ENCODE data around the gene LRMDA.

LRMDA gene

GRCh38 chr10:75939541-75939940 is 508.1 kb downstream of the LRMDA start:
- DNase-seq, result no peak

- no peak for DNase-seq
Measured at GRCh38 chr10:75940742-75941141, 509.3 kb downstream of the LRMDA start.

GRCh38 chr10:75941223-75941801 is 509.9 kb downstream of the LRMDA start:
- DNase-seq, result no peak

- no peak for DNase-seq
Measured at GRCh38 chr10:75944061-75944460, 512.6 kb downstream of the LRMDA start.

GRCh38 chr10:75948583-75948982 is 517.2 kb downstream of the LRMDA start:
- DNase-seq, result no peak

- no peak for DNase-seq
Measured at GRCh38 chr10:75950307-75950706, 518.9 kb downstream of the LRMDA start.

GRCh38 chr10:75950997-75951589 is 519.7 kb downstream of the LRMDA start:
- DNase-seq, result no peak

GRCh38 chr10:75951627-75952026 is 520.2 kb downstream of the LRMDA start:
- DNase-seq, result no peak

- DNase-seq, result no peak
Measured at GRCh38 chr10:75952093-75952492, 520.7 kb downstream of the LRMDA start.

- no peak for DNase-seq
Measured at GRCh38 chr10:75954486-75954885, 523.1 kb downstream of the LRMDA start.

- DNase-seq, result no peak
Measured at GRCh38 chr10:75955973-75956502, 524.6 kb downstream of the LRMDA start.

GRCh38 chr10:75956624-75957023 is 525.2 kb downstream of the LRMDA start:
- no peak for DNase-seq

GRCh38 chr10:75957314-75958120 is 526.1 kb downstream of the LRMDA start:
- no peak for DNase-seq

- DNase-seq, result no peak
Measured at GRCh38 chr10:75959209-75959608, 527.8 kb downstream of the LRMDA start.

- no peak for DNase-seq
Measured at GRCh38 chr10:75959912-75960311, 528.5 kb downstream of the LRMDA start.

GRCh38 chr10:75962395-75963061 is 531.1 kb downstream of the LRMDA start:
- DNase-seq, result no peak

- DNase-seq, result no peak
Measured at GRCh38 chr10:75967491-75967890, 536.1 kb downstream of the LRMDA start.

GRCh38 chr10:75969031-75969430 is 537.6 kb downstream of the LRMDA start:
- DNase-seq, result no peak

- no peak for DNase-seq
Measured at GRCh38 chr10:75971402-75972211, 540.2 kb downstream of the LRMDA start.

GRCh38 chr10:75972491-75973276 is 541.3 kb downstream of the LRMDA start:
- DNase-seq, result peak; percentile 43

- DNase-seq, result no peak
Measured at GRCh38 chr10:75974080-75974479, 542.7 kb downstream of the LRMDA start.

- no peak for DNase-seq
Measured at GRCh38 chr10:75976681-75977080, 545.3 kb downstream of the LRMDA start.

Measured in NCI-H2171 (cell line).